ENCODE results near the gene LANCL2. TPM values are rescaled to one million over a fixed set of nuclear protein-coding genes. Genes with fewer than 3 reads are reported as not detected.
A peak's percentile ranks its signal among the peaks of the same experiment; 100 is the strongest.

LANCL2 gene
- total RNA-seq, 1 experiment from 2014 or later, result 26.4 TPM

DNA sequence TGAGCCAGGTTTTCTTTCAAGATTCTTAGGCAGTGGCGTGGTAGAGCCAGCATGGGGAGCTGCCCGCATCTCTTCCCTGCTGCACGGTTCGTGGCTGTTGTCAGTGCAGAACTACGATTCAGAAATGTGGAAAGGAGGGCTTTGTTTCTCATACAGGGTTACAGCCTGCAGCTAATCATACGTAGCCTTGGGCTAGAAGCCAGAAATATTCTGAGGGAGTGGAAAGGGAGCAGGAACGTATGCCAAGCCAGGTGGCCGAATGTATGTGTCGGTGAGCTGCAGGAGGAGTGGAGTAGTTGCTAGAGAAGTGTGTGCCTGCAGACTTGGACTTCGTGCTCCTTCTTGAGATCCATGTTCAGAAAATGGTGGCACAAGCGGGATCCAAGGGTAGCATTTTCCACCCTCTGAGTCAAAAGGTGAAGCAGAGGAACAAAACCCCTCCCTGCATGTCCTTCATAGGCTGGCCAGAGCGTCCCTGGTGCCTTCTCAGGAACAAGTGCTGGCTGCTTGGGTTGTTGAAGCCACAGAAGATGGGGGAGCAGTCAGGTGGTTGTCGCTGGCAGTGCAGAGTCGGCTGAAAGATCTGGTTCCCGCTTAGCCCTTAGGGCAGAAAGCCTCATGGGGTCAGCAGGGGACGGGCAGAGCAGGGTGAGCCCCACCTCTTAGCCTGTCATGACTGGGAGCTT is 40.9 kb downstream of the LANCL2 start:
- Mint-ChIP-seq H3K27me3 (ENCODE audit: low read depth) (no peaks in the 10 kb centered on the region; the same call in 1 of the 2 replicates), H3K36me3 (ENCODE audit: insufficient read depth in 1 of 3, low read depth in 3 of 3) (peaks cover 16 to 38% (median 23%) of the 10 kb centered on the region in 3 experiments), H3K27ac (peak overlapping the region in 2 of 3 experiments; percentile 19 to 57; a peak in 3 of 7 replicates), H3K4me3 (no peak overlapping the region), H3K9me3 (peaks cover 11% of the 10 kb centered on the region in 2 experiments; a peak in 4 of 5 replicates), H3K4me1 (no peaks in the 10 kb centered on the region)
- Histone ChIP-seq H4K91ac (ENCODE audit: insufficient read length, low read depth, low read length) (no peak overlapping the region), H3T11ph (ENCODE audit: low read length) (no peak overlapping the region), H4K5ac (ENCODE audit: insufficient read length, low read depth, low read length) (no peak overlapping the region), H2BK120ac (ENCODE audit: low read depth, low read length, poor library complexity, severe bottlenecking) (no peak overlapping the region), H3K79me2 (ENCODE audit: insufficient read depth, low read length) (no peaks in the 10 kb centered on the region), H3K14ac (ENCODE audit: insufficient read depth, low read length) (no peak overlapping the region; the same call in 1 of the 2 replicates), H3K27ac (ENCODE audit: insufficient read length, low read depth, low read length) (no peak overlapping the region), H4K20me1 (ENCODE audit: control insufficient read depth, insufficient read depth, insufficient read length) (no peaks in the 10 kb centered on the region), H2BK12ac (ENCODE audit: insufficient read length, low read depth, low read length) (no peak overlapping the region), H3K23me2 (ENCODE audit: insufficient read length, low read depth, low read length, poor library complexity, severe bottlenecking) (no peaks in the 10 kb centered on the region), H3K9me3 (ENCODE audit: control insufficient read depth, low read depth, low read length) (peaks cover 3% of the 10 kb centered on the region), H3K23ac (ENCODE audit: insufficient read length, low read depth, low read length) (no peak overlapping the region), H3K4me2 (ENCODE audit: insufficient read depth, insufficient read length, low read length) (no peak overlapping the region), H3K4ac (ENCODE audit: low read depth, low read length) (no peak overlapping the region), H2BK20ac (ENCODE audit: low read depth, low read length, poor library complexity, severe bottlenecking) (no peak overlapping the region), H3K18ac (ENCODE audit: insufficient read length, low read depth, low read length) (no peak overlapping the region), H3K4me1 (ENCODE audit: insufficient read depth, low read length) (no peaks in the 10 kb centered on the region), H3K27me3 (ENCODE audit: insufficient read depth, low read length) (no peaks in the 10 kb centered on the region), H2BK15ac (ENCODE audit: low read depth, low read length) (no peak overlapping the region), H3K79me1 (ENCODE audit: insufficient read depth, low read depth, low read length, poor library complexity, severe bottlenecking) (no peaks in the 10 kb centered on the region), H3K9ac (ENCODE audit: extremely low read depth, insufficient read length, low read length) (no peak overlapping the region), H2BK5ac (ENCODE audit: insufficient read length, low read length) (no peak overlapping the region), H2AK5ac (ENCODE audit: insufficient read length, low read length) (no peak overlapping the region), H4K8ac (replicated peaks; ENCODE audit: insufficient read length, low read depth, low read length) (no peak overlapping the region), H2AFZ (ENCODE audit: low read length) (no peak overlapping the region), H3K56ac (ENCODE audit: insufficient read length, low read depth, low read length) (no peak overlapping the region)
- TF ChIP-seq, protein P1, sequence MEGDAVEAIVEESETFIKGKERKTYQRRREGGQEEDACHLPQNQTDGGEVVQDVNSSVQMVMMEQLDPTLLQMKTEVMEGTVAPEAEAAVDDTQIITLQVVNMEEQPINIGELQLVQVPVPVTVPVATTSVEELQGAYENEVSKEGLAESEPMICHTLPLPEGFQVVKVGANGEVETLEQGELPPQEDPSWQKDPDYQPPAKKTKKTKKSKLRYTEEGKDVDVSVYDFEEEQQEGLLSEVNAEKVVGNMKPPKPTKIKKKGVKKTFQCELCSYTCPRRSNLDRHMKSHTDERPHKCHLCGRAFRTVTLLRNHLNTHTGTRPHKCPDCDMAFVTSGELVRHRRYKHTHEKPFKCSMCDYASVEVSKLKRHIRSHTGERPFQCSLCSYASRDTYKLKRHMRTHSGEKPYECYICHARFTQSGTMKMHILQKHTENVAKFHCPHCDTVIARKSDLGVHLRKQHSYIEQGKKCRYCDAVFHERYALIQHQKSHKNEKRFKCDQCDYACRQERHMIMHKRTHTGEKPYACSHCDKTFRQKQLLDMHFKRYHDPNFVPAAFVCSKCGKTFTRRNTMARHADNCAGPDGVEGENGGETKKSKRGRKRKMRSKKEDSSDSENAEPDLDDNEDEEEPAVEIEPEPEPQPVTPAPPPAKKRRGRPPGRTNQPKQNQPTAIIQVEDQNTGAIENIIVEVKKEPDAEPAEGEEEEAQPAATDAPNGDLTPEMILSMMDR (conservative IDR thresholded peaks at IDR 0.05), result no peak
- no peak for DNase-seq
- no CpG with 5 or more reads among the region's 16 CpGs for WGBS (ENCODE audit: extremely low coverage, insufficient read length, low lambda C conversion rate)

All from H9 (cell line).